Thyroid gland (tissue), 4 donors: ENCODE data around the gene KIF18A.

ENCODE experiments used
- CTCF ChIP-seq, 6 experiments: fragments of 200-600 bp in 3 of 6; fragments of 450-650 bp in 3 of 6; sonication (generic) in 3 of 6; IDR thresholded peaks; one replicate each; pipeline ENCODE4 v1.5.1; 2016 to 2019; ENCODE audit warnings: antibody characterized with exemption in 6 of 6, mild to moderate bottlenecking in 2 of 6, inconsistent platforms in 1 of 6, moderate library complexity in 1 of 6
- POLR2A ChIP-seq, 2 donors: fragments of 450-650 bp; IDR thresholded peaks; one replicate each; pipeline ENCODE4 v1.6.1; 2017; ENCODE audit warnings: antibody characterized with exemption in 2 of 2, mild to moderate bottlenecking in 2 of 2, moderate library complexity in 1 of 2

DNA sequence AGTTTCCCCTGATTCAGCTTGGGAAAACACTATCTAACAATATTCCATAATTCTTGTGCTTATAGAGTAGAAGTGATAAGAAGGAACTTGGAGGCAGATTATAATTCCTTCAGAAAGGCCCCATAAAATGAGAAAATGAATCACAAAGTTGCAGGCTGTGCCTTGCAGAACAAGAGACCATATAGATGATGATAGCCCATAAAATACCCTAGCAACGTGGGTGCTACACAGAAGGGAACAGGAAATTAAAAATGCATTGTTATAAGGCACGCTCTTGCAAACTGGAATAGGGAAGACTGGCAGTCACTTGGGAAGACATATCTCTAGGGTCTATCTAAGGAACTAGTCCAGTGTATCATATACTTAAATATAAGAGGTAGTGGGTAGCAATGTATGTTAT is 67.6 kb downstream of the KIF18A start:
- TF ChIP-seq CTCF (IDR thresholded peaks at IDR 0.05) = no peak
- TF ChIP-seq POLR2A (IDR thresholded peaks at IDR 0.05) = no peak
